Kidney (tissue), 2 donors: ENCODE measurements around the gene DAPL1. TPM values are rescaled to one million over a fixed set of nuclear protein-coding genes. Genes with fewer than 3 reads are reported as not detected.

ENCODE experiments used
- polyA plus RNA-seq: library from polyadenylated mRNA; stranded (reverse); fragments of 350-450 nt; fragmentation: Illumina TruSeq; extraction: RNeasy Lipid Tissue Mini Kit (QIAGEN cat#74804); gene quantifications from one replicate; pipeline ENCODE4 v1.2.3, GENCODE V29; 2014; ENCODE audit warnings: low read depth, low replicate concordance; ENCODE audit not compliant: insufficient read depth
- total RNA-seq: library from RNA; stranded (reverse); fragmentation: NEBNext Ultra II Directional; extraction: Animal tissue kit (Norgen Biotek cat#: 25700); gene quantifications from one replicate; pipeline ENCODE4 v1.2.1, GENCODE V29; 2021
- donor health status: DM: yes; HTN: yes; CAD: no.

The DAPL1 gene
- total and polyA plus RNA-seq, 2 donors from 2014 or later: 0.50 to 3.6 TPM

Other genes starting within 250 kb of the DAPL1 start
- gene TANC1, start 173.3 kb downstream of the DAPL1 start, total RNA-seq: 39.0 TPM
- gene TANC1, start 173.3 kb downstream of the DAPL1 start, polyA plus RNA-seq: 9.2 TPM